ENCODE data around the gene NAGLU.
A peak's percentile ranks its signal among the peaks of the same experiment; 100 is the strongest.

GRCh38 chr17:42553161-42553818 lies 17.2 kb downstream of the NAGLU start:
- TF ChIP-seq EZH2 (IDR thresholded peaks at IDR 0.05; ENCODE audit: low read length) (no peak), CTCF (optimal IDR thresholded peaks at IDR 0.05 in 1 of 3, IDR thresholded peaks at IDR 0.05 in 1 of 3, conservative IDR thresholded peaks at IDR 0.05 in 1 of 3; ENCODE audit: extremely low read depth in 1 of 3, insufficient read depth in 2 of 3, low read length in 3 of 3) (peak; percentile 51 to 58 (median 51))

Data from keratinocyte (primary cell).